Globus pallidus (tissue), 1 donor: ENCODE results near the gene TMEM250.
"Not testable (repeated sequence)": the region's sequence is repeated elsewhere in the genome, so short reads cannot be mapped to it uniquely, and the experiment has no call there.

ENCODE experiments used
- DNase-seq: peaks from one replicate; pipeline ENCODE4 v3.0.0-alpha.2; 2015; ENCODE audit warnings: low spot score

Gene TMEM250

DNA sequence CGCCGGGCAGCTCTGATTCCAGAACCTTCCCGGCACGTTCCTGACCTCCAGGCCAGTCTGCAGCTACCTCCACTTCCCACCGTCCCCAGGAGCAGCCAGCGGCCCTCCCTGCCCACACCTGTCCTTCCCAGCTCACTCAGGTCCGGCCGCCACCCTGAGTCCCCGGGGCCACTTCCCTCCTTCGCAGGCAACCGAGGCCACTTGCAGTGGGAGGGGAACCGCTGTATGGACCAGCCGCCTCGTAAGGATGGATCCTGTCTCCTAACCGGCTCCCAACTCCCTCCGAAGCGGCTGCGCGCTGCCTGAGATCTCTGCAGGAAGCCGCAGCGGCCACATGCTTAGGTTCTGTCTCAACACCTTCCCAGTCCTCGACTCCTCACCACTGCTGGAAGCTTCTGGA, 7.5 kb downstream of the TMEM250 start:
- no peak for DNase-seq

DNA sequence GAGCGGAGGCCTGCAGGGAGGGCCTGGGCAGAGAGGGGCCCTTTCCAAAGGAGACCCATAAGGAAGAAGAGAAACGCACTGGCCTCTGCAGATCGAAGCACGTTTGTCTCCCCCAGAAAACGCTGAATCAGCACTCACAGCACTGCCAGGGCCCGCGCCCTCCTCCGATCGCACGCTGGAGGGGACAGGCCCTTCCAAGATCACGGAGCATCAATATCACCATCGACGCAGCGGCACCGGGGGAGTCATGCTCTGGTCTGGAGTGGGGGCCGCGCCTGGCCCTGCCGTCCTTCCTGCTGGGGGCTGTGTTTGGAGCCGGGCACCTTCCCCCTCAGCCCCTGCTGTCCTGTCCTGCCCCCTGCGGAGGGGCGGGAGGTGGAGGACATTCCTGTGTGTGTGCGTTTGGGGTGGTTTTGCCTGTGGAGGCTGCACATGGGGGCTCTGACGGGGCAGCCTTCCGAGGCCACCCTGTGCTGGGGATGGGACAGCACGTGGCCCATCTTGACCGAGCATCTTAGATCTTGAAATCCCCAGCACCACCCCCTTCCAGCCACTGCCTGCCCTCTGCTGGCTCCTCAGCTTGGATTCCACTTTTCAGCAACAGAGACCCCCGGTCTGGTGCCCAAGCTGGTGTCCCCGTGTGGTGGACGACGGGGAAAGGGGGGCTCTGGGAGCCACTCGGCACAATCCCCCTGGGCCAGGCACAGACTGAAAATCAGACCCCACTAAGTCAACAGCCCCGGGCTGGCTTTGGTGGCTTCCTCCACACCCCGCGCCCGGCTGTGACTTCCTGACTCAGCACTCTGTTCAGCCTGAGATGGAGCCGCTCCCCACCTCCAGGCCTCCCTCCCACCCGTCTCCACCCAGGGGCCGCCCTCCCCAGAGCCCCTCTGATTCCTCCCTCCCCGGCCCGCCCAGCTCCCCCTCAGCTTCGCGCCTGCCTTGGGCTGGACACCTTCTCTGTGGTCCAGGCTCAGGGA, 8.3 kb downstream of the TMEM250 start:
- DNase-seq, result no peak

DNA sequence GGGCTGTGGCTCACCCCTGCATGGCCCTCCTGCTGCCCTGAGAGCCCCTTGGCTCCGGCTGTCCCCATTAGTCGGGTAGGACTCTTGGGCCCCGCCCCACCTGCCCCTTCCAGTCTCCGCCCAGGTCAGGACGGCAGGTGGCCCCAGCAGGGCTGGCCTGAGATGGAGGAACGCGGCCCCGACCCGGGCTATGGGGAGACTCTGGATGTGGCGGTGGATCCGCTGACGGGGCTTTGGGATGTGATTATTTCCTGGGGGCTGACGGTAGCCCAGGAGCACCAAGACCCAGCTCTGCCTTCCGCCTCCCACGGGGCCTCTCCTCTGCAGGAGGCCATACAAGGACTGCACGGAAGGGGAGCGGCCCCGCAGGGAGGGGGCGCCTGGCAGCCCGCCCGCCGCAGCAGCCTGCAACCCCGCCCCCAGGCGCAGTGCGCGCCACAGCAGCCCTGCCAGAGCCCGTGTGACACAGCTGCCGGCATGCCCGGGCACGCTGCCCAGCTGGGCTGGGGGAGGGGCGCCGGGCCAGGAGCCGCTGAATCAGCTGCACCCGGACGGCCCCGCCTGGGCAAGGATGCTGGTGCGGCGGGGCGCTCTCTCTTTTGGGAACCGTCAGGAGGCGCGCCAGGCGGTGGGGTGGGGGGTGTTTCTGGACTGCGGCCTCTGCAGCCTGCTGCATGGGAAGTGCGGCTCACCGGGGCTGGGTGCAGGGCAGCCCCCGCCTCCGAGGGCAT, 9.2 kb downstream of the TMEM250 start:
- DNase-seq, result peak; percentile 88

DNA sequence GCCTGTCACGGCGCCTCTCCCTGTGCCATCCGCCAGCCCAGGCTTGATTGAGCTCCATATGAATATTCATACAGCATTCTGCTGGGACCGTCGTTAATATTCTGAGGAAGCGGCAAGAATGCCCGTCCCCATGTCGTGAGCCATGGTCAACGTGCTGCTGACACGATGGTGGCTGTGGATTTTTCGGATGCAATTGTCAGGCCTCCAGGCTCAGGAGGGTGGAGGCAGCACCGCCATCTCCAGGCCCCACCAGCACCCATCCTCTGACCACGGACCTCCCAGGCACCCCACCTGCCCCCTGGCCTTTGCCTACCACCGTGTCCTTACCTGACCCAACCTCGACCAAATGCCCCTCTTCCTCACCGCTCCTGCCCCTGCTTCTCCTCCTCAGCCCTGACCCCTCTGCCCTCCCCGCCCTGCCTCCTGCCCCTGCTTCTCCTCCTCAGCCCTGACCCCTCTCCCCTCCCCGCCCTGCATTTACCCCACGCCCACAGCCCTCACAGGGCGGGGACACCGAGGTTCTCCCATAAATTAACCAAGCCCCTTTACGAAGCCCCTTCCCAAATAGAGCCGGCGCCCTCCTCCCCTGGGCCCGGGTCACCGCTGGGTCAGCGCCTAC, 9.9 kb downstream of the TMEM250 start:
- no peak for DNase-seq

DNA sequence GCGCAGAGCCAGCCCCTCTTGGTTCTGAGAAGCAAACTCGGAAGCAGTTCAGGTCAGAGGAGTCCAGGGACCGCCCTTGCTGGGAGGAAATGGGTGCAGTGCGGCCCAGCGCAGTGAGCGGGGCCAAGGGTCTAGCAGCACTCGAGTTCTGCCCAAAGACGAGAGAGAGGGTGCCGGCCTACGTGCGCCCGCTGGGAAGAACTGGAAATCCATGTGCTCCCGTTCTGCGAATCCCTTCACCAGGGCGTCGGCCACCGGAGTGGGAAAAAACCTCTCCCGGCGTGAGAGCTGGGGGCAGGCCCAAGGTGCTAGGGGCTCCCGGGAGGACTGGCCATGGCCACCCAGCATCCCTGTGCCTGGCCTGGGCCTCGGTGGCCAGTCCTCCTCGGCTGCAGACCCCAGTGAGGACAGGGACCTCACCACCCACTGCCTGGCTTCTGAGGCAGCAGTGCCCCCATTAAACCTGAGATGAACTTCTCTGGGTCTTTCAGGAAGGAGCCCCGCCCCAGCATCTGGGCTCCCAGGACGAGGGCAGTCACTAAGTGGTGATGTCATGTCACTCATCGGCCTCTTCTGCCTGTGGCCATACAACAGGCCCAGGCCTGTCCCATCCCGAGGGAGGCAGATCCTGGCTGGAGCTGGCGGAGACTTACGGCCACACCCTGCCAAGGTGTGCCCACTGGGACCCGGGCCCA, 10.6 kb downstream of the TMEM250 start:
- no peak for DNase-seq

DNA sequence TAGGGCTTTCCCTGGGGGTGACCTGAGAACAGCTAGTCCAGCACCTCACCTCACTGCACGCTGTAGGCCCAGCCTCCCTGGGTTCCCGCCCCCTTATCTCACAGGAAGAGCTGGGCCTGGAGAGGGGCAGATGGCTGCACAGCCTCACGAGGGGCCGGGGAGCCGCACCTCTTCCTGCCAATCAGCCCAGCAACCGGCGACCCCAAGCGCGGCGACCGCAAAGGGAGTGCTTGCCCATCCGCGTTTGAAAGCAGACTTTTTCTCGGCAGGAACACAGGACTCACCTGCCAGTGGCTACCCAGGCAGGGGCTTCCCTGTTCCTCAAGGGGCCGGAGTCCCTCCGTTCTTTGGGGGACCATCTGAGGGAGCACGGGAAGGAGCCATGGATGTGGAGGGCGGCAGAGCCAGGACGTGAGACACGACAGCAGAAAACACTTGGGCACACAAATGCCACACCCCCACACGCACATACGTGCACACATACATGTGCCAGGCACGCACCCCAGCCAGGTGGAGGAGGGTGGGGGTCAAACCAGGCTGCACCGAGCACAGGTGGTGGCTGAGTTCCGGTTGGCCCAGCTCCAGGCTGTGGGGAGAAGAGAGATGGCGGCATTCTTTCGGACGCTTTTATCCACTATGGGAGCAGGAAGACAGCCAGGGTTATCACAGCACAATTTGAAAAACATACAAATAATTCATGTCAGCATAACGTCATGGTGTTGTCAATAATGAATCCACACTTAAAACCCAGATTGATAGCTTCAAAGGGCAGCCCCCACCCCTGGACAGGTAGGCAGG, 11.3 kb downstream of the TMEM250 start:
- no peak for DNase-seq

DNA sequence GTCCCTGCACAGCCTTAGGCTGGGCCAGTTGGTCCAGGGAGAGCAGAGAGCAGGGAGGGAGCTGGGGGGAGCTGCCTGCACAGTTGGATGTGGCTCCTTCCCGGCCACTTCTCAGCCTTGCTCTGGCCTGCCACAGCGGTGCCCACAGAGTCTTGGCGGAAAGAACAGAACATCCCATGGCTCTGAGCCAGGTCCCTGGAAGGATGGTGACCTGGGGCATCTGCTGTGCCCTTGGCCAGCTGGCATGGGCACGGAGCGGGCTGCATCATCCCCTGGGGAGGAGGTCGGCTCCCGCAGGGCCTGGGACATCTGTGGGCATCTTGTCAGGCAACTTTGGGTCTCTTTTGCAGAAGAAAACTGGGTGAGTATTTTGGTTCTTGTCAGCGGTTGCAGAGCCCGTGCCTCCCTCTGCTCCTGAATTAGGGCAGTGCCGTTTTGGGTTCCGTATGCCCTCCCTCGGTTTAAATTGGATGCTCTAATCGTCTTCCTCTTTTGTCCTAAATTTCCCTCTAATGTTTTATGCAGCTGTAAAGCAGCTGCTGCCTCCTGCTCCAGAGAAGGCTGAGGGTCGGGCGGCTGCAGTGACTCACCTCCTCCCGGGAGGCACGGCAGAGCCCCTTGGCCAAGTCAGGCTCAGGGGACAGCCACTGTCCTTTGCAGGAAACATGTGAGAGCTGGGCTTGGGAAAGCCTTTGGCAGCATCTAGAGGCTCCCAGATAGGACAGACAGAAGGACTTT, 13.1 kb downstream of the TMEM250 start:
- DNase-seq, result no peak

DNA sequence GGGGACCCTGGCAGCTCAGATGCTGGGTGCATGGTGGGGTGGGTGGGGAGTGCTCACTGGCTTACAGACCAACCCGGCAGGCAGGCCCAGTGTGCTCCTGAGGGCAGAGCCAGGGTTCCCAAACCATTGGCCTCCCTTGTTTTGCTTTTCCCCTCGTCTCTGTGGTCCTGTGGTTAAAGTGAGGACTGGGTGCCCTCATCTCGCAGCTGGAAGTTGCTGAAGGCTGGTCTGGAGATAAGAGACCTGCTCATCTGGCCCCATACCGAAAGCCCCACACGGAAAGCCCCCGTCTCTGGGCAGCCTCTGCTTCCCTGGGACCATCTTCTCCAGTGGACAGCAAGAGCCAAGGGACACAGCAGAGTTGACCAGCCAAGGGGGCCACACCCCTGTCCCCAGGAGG, 13.8 kb downstream of the TMEM250 start:
- no peak for DNase-seq

DNA sequence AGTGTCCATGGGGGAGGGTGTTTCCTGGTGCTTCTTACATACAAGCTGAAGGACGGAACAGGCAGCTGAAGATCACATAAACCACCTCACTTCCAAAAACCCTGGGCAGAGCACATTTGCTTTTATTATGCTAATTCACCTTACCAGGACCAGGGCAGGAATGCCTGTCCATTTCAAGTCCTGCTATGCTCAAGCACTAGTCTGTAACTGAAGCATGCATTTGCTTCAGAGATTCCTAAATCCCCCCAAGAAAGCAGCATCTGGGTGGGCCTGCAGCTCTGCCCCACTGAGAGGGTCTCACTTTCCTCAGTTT, 14.2 kb downstream of the TMEM250 start:
- no peak for DNase-seq

DNA sequence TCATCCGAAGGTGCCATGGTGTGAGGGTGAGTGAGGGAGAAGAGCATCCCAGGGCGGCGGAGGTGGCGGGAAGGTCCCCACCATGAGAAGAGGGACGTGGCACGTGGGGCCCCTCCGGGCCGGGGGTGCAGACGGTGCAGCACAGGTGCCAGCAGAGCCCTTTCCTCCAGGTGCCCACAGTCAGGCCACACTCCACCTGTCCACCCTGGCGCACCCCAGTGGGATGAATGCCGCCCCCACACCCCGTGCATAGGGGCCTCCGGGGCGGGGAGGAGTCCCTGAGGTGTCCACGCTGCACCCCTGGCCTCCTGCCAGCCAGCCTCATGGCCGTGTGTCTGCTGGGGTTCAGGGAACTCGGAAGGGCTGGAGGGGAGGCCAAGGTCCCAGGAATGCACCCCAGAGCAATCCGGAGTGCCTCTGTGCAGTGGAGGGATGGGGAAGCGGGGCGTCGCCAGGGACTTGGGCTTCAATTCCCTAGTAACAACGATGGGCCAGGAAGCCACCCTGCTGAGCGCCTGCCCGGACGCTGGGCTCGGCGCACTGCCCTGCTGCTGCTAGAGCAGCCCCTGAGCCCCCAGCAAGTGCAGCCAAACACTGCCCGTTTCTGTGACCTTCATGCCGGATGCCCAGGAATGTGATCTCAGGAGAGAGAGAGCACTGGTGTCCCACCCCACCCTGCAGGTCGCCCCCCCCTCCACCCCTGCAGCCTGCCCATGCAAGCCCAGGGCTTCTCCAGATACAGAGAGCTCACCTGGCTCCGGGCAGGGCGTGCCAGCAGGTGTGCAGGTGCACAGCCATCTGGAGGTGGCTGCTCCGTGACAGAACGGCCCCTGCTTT, 14.8 kb downstream of the TMEM250 start:
- no peak for DNase-seq

DNA sequence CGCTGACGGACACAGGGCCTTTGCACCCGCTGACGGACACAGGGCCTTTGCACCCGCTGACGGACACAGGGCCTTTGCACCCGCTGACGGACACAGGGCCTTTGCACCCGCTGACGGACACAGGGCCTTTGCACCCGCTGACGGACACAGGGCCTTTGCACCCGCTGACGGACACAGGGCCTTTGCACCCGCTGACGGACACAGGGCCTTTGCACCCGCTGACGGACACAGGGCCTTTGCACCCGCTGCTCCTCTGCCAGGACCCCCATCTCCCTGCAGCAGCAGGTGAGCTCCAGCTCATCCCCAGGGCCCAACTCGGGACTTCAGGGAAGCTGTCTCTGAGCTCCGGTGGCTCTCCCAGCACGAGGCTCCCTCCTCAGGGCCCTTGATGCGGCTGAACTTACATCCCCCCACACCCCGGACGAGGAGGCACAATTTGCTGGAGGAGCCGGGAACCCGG, 17.0 kb downstream of the TMEM250 start:
- DNase-seq, result not testable (repeated sequence)

DNA sequence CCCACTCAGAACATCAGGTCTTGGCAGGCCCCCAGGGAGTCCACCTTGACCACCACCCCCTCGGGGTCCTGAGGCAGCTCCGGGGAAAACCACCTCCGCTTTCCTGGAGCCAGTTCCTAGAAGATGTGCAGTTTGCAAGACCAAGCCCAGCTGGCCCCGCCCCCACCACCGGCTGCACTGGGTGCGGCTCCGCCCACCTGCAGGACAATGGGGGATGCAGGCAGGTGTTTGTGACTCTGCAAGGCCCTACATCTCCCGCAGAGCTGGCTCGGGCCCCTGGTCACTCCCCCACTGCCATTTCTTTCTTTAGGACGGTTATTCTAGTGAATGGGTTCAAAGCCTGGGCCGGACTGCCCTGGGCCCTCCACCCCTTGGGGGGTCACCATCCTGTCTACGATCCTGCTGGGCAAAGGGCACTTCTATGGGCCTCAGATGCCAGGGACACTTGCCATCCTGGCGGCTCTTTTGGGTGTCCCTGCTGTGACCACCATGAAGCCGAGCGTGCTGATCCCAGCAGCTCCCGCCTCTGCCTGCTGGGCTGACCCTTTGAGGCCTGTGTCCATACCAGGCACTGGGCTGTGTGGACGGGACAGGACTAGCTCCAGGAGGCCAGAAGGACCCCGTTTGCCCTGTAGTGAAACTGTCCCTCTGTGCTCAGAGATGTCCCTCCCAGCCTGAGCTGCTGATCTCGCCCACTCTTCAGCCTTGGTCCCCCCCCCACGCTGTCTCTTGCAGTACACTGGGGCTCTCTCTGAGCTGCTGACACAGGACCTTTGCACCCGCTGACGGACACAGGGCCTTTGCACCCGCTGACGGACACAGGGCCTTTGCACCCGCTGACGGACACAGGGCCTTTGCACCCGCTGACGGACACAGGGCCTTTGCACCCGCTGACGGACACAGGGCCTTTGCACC, 17.7 kb downstream of the TMEM250 start:
- no peak for DNase-seq

DNA sequence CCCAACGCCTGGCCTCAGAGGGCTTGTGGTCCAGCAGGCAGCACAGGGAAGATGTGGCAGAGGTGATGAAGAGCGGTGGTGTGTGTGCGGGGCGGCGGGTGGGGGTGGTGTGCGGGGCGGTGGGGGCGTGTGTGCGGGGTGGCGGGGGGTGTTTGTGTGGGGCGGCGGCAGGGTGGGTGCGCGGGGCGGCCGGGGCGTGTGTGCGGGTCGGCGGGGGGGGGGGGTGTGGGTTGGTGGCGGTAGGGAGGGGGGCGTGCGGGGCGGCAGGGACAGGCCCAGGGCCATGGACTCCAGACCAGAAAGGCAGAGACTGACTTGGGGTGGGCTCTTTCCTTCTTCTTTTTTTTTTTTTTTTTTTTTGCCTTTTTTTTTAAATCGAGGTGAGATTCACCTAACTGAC, 19.1 kb downstream of the TMEM250 start:
- no peak for DNase-seq

DNA sequence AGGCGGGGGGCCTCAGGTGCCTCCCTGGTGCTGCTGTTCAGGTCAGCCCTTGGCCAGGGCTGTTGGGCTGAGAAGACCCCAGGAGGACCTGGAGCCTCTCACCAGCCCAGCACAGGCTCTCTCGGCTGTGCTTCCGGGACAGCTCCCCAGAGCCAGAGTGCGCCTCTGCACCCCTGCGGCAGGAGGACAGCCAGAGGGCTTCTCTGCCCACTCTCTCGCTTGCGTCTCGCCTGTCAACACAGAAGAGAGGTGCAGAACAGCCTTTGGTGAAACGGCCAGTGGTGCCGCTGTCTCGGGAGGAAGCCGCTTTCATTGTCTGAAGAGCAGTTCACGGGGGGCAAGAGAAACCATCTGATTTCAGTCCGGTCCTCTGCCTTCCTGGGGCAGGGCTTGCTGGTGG, 19.8 kb downstream of the TMEM250 start:
- no peak for DNase-seq

DNA sequence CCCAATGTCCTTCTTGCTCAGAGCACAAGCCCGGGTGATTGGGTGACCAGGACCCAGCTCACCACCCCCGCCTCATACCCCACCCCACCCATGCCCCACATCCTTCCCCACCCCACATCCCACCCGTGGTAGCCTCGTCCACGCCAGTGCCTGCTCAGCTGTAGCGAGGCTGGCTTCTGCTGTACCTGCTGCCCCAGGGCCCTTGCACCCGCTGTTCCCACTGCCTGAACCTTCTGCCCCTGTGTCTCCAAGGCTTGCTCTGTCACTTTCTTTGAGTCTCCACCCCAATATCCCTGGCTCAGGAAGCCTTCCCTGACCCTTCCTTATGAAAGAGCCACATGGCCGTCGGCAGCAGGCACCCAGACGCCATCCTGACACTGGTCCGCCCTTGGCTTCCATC, 20.5 kb downstream of the TMEM250 start:
- no peak for DNase-seq

DNA sequence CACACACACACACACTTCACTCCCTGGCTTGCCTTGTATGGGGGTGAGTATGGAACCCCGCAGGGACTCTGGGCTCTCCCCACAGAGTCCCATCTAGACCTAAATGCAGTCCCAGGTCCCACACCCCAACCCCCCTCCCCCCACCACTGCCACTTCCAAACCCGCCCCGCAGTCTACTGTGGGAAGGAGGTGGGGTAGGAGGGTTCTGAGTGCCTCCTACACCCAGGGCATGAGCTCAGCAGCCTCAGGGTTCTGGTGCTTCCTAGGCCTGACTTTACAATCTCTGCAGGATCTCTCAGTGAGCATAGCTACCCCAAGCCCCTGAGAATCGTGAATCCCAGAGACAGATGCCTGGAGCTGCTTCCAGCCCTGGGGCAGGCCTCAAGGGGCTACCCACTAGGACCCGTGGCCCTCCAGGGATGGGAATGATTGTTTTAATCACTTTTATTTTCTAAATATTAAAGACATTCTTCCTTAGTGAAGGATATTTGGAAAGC, 22.1 kb downstream of the TMEM250 start:
- no peak for DNase-seq

DNA sequence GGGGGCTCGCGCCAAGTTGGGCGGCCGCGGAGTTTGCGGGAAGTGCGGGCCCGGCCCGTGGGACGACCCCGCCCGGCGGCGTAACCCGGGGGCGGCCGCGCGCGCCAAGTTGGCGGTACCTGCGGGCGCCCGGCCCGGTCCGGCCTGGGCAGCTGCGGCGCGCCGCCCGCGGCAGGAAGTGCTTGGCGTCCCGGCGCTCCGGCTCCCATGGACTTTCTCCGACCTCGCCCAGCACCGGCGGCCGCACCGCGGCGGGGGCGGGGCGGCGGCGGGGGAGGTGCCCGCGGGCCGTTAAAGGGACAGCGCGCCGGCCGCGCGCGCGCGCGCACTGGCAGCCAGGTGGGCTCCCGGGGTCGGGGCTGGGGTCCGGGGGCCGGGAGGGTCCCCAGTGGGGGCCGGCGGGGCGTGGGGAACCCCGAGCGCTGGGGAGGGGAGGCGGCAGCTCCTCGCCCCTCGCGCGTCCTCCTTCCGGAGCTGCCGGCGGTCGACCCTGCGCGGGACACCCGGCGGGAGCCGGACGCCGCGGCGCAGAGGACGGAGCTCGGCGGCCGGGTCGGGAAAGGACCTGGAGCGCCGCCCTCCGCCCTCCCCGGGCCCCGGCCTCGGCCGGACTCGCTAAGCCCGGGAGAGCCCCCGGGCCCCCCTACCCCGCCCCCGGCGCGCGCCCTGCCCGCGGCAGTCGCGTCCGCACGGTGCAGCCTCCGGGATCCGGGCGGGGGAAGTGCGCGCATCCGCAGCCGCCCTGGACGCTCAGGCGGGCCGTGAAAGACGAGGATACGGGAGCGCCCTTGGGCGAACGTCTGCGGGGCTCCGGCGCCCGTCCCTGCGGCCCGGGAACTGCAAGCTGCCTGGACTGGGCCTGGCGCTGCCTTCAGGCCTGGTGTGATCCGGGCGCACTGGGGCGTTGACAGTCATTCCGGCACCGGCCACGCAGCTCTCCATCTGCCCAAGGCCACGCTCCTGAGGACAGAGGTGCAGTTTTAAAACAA, 23.3 kb downstream of the TMEM250 start, which contains the start of gene NACC2:
TSS of gene NACC2 (minus strand) at position 220 of the 989 bp plus-strand sequence. CDS start 44,768 bp downstream, outside the sequence.
- DNase-seq, result no peak
